ENCODE results near the gene OR4F6. TPM values are rescaled to one million over a fixed set of nuclear protein-coding genes. Genes with fewer than 3 reads are reported as not detected.
A peak's percentile ranks its signal among the peaks of the same experiment; 100 is the strongest.
"Not testable (repeated sequence)": the region's sequence is repeated elsewhere in the genome, so short reads cannot be mapped to it uniquely, and the experiment has no call there.

The OR4F6 gene
- total RNA-seq, 1 experiment from 2014 or later = not detected

- no peak for TF ChIP-seq CTCF (IDR thresholded peaks at IDR 0.05; ENCODE audit: insufficient read depth in 1 of 2, low read depth in 1 of 2, low read length in 1 of 2, severe bottlenecking in 1 of 2, unreplicated experiment in 1 of 2)
- ChIA-PET CTCF (no interaction called here), POLR2A (no interaction called here)
- Mint-ChIP-seq H3K4me3 (ENCODE audit: unreplicated experiment) (no peak overlapping the region), H3K27me3 (ENCODE audit: insufficient read depth, unreplicated experiment) (no peaks in the 10 kb centered on the region), H3K36me3 (ENCODE audit: insufficient read depth, unreplicated experiment) (peaks cover 6% of the 10 kb centered on the region), H3K27ac (ENCODE audit: unreplicated experiment) (no peak overlapping the region), H3K4me1 (ENCODE audit: low read depth, unreplicated experiment) (no peaks in the 10 kb centered on the region), H3K9me3 (ENCODE audit: unreplicated experiment) (no peaks in the 10 kb centered on the region)
- Histone ChIP-seq H3K36me3 (ENCODE audit: control insufficient read depth, insufficient read depth, low read length) (no peaks in the 10 kb centered on the region), H3K9me3 (no peaks in the 10 kb centered on the region), H3K4me3 (ENCODE audit: low read depth, low read length) (no peak overlapping the region), H3K4me1 (no peaks in the 10 kb centered on the region), H3K27me3 (replicated peaks; ENCODE audit: control insufficient read depth, insufficient read depth, low read length) (no peaks in the 10 kb centered on the region)
- intact Hi-C loops (cut with micrococcal nuclease; ENCODE audit: unreplicated experiment) = loop anchor here (2.0 kb wide), 1 partner anchor 108 kb away; no protein-coding TSS in a partner anchor
- BruUV-seq (replicated peaks) = no TSS peak
- DNase-seq = no peak
These were observed 30.4 kb upstream of the OR4F6 start for GRCh38 chr15:101772921-101773320.

- no peaks in the 10 kb centered on the region for H3K9me3 Mint-ChIP-seq (ENCODE audit: unreplicated experiment)
- H3K4me3 Mint-ChIP-seq (ENCODE audit: unreplicated experiment) = no peak overlapping the region
- no peaks in the 10 kb centered on the region for H3K27me3 ChIP-seq (replicated peaks; ENCODE audit: control insufficient read depth, insufficient read depth, low read length)
- no peak overlapping the region for H3K4me3 ChIP-seq (ENCODE audit: low read depth, low read length)
- peaks cover 6% of the 10 kb centered on the region for H3K36me3 Mint-ChIP-seq (ENCODE audit: insufficient read depth, unreplicated experiment)
- H3K9me3 ChIP-seq = no peaks in the 10 kb centered on the region
- CTCF ChIA-PET = no interaction called here
- POLR2A ChIA-PET = no interaction called here
- no peaks in the 10 kb centered on the region for H3K4me1 Mint-ChIP-seq (ENCODE audit: low read depth, unreplicated experiment)
- peak; percentile 34 to 56 for TF ChIP-seq CTCF (IDR thresholded peaks at IDR 0.05; ENCODE audit: insufficient read depth in 1 of 2, low read depth in 1 of 2, low read length in 1 of 2, severe bottlenecking in 1 of 2, unreplicated experiment in 1 of 2)
- intact Hi-C loops (cut with micrococcal nuclease; ENCODE audit: unreplicated experiment) = loop anchor here (2.0 kb wide), 1 partner anchor 109 kb away; no protein-coding TSS in a partner anchor
- no peaks in the 10 kb centered on the region for H3K4me1 ChIP-seq
- no peak overlapping the region for H3K27ac Mint-ChIP-seq (ENCODE audit: unreplicated experiment)
- no peaks in the 10 kb centered on the region for H3K27me3 Mint-ChIP-seq (ENCODE audit: insufficient read depth, unreplicated experiment)
- no TSS peak for BruUV-seq (replicated peaks)
- DNase-seq = peak; percentile 50 to 57
- no peaks in the 10 kb centered on the region for H3K36me3 ChIP-seq (ENCODE audit: control insufficient read depth, insufficient read depth, low read length)
These were observed 29.7 kb upstream of the OR4F6 start for GRCh38 chr15:101773496-101774100.

GRCh38 chr15:101775136-101775535, 28.2 kb upstream of the OR4F6 start:
- no peaks in the 10 kb centered on the region for H3K9me3 ChIP-seq
- no peak for TF ChIP-seq CTCF (IDR thresholded peaks at IDR 0.05; ENCODE audit: insufficient read depth in 1 of 2, low read depth in 1 of 2, low read length in 1 of 2, severe bottlenecking in 1 of 2, unreplicated experiment in 1 of 2)
- H3K36me3 ChIP-seq (ENCODE audit: control insufficient read depth, insufficient read depth, low read length) = no peaks in the 10 kb centered on the region
- POLR2A ChIA-PET = no interaction called here
- peaks cover 6% of the 10 kb centered on the region for H3K36me3 Mint-ChIP-seq (ENCODE audit: insufficient read depth, unreplicated experiment)
- H3K27me3 ChIP-seq (replicated peaks; ENCODE audit: control insufficient read depth, insufficient read depth, low read length) = no peaks in the 10 kb centered on the region
- peaks cover 2% of the 10 kb centered on the region for H3K27me3 Mint-ChIP-seq (ENCODE audit: insufficient read depth, unreplicated experiment)
- no peak overlapping the region for H3K4me3 Mint-ChIP-seq (ENCODE audit: unreplicated experiment)
- H3K27ac Mint-ChIP-seq (ENCODE audit: unreplicated experiment) = no peak overlapping the region
- no peaks in the 10 kb centered on the region for H3K4me1 Mint-ChIP-seq (ENCODE audit: low read depth, unreplicated experiment)
- DNase-seq = no peak
- H3K9me3 Mint-ChIP-seq (ENCODE audit: unreplicated experiment) = no peaks in the 10 kb centered on the region
- no peaks in the 10 kb centered on the region for H3K4me1 ChIP-seq
- BruUV-seq (replicated peaks) = no TSS peak
- CTCF ChIA-PET = no interaction called here
- intact Hi-C loops (cut with micrococcal nuclease; ENCODE audit: unreplicated experiment) = no loop called here
- no peak overlapping the region for H3K4me3 ChIP-seq (ENCODE audit: low read depth, low read length)

GRCh38 chr15:101778576-101778975, 24.7 kb upstream of the OR4F6 start:
- H3K36me3 ChIP-seq (ENCODE audit: control insufficient read depth, insufficient read depth, low read length); H3K4me3 ChIP-seq (ENCODE audit: low read depth, low read length); CTCF ChIA-PET; H3K4me3 Mint-ChIP-seq (ENCODE audit: unreplicated experiment); H3K36me3 Mint-ChIP-seq (ENCODE audit: insufficient read depth, unreplicated experiment); H3K4me1 ChIP-seq; POLR2A ChIA-PET; intact Hi-C loops (cut with micrococcal nuclease; ENCODE audit: unreplicated experiment); H3K9me3 Mint-ChIP-seq (ENCODE audit: unreplicated experiment); H3K9me3 ChIP-seq; BruUV-seq (replicated peaks); DNase-seq; H3K4me1 Mint-ChIP-seq (ENCODE audit: low read depth, unreplicated experiment); H3K27me3 Mint-ChIP-seq (ENCODE audit: insufficient read depth, unreplicated experiment); H3K27me3 ChIP-seq (replicated peaks; ENCODE audit: control insufficient read depth, insufficient read depth, low read length): not testable (repeated sequence)
- H3K27ac Mint-ChIP-seq (ENCODE audit: unreplicated experiment) = peak overlapping the region; percentile 53

- H3K9me3 Mint-ChIP-seq (ENCODE audit: unreplicated experiment); H3K27me3 ChIP-seq (replicated peaks; ENCODE audit: control insufficient read depth, insufficient read depth, low read length); BruUV-seq (replicated peaks); H3K4me1 Mint-ChIP-seq (ENCODE audit: low read depth, unreplicated experiment); CTCF ChIA-PET; H3K4me3 Mint-ChIP-seq (ENCODE audit: unreplicated experiment); H3K4me1 ChIP-seq; DNase-seq; H3K36me3 ChIP-seq (ENCODE audit: control insufficient read depth, insufficient read depth, low read length); H3K36me3 Mint-ChIP-seq (ENCODE audit: insufficient read depth, unreplicated experiment); H3K4me3 ChIP-seq (ENCODE audit: low read depth, low read length); POLR2A ChIA-PET; H3K27ac Mint-ChIP-seq (ENCODE audit: unreplicated experiment); H3K9me3 ChIP-seq; H3K27me3 Mint-ChIP-seq (ENCODE audit: insufficient read depth, unreplicated experiment): not testable (repeated sequence)
- intact Hi-C loops (cut with micrococcal nuclease; ENCODE audit: unreplicated experiment) = loop anchor here (10.0 kb wide), 1 partner anchor 1995 kb away; no protein-coding TSS in a partner anchor
These were observed 23.1 kb upstream of the OR4F6 start for GRCh38 chr15:101780225-101780624.

All from Caco-2 (cell line).